ENCODE data around the gene LRRC59. TPM values are rescaled to one million over a fixed set of nuclear protein-coding genes. Genes with fewer than 3 reads are reported as not detected.
"Not testable (repeated sequence)": the region's sequence is repeated elsewhere in the genome, so short reads cannot be mapped to it uniquely, and the experiment has no call there.

Gene LRRC59
- total RNA-seq, 2 donors from 2014 or later = 57.6 to 63.6 TPM

- no peak for ATAC-seq (replicated peaks in 1 of 2)
- Mint-ChIP-seq H3K27me3 (ENCODE audit: low read depth) (no peaks in the 10 kb centered on the region), H3K36me3 (ENCODE audit: insufficient read depth in 2 of 2) (peaks cover 0 to 1% of the 10 kb centered on the region in 2 donors), H3K27ac (no peak overlapping the region), H3K9me3 (no peaks in the 10 kb centered on the region), H3K4me1 (ENCODE audit: low read depth) (peaks cover 46% of the 10 kb centered on the region), H3K4me3 (peak overlapping the region in 1 of 2 donors; percentile 32)
- no peak for DNase-seq
These were observed 48.1 kb downstream of the LRRC59 start for GRCh38 chr17:50349243-50349600.

- H3K4me1 Mint-ChIP-seq (ENCODE audit: low read depth) = peaks cover 46% of the 10 kb centered on the region
These were observed 48.6 kb downstream of the LRRC59 start for GRCh38 chr17:50348522-50349242.

GRCh38 chr17:50347894-50348291 lies 49.4 kb downstream of the LRRC59 start:
- no peak for DNase-seq
- Mint-ChIP-seq H3K36me3 (ENCODE audit: insufficient read depth in 2 of 2) (peaks cover 0 to 1% of the 10 kb centered on the region in 2 donors), H3K4me1 (ENCODE audit: low read depth) (peaks cover 46% of the 10 kb centered on the region), H3K27me3 (ENCODE audit: low read depth) (no peaks in the 10 kb centered on the region), H3K4me3 (peak overlapping the region; percentile 88 to 97), H3K27ac (peak overlapping the region; percentile 66), H3K9me3 (no peaks in the 10 kb centered on the region)
- no peak for ATAC-seq (replicated peaks in 1 of 2)

More at GRCh38 chr17:50348522-50349242, 48.6 kb downstream of the LRRC59 start:
- Mint-ChIP-seq H3K4me3 (peak overlapping the region; percentile 32 to 97), H3K27ac (no peak overlapping the region), H3K9me3 (no peaks in the 10 kb centered on the region), H3K36me3 (ENCODE audit: insufficient read depth in 2 of 2) (peaks cover 0 to 1% of the 10 kb centered on the region in 2 donors), H3K27me3 (ENCODE audit: low read depth) (no peaks in the 10 kb centered on the region)
- no peak for DNase-seq
- ATAC-seq (replicated peaks in 1 of 2) = no peak

DNA sequence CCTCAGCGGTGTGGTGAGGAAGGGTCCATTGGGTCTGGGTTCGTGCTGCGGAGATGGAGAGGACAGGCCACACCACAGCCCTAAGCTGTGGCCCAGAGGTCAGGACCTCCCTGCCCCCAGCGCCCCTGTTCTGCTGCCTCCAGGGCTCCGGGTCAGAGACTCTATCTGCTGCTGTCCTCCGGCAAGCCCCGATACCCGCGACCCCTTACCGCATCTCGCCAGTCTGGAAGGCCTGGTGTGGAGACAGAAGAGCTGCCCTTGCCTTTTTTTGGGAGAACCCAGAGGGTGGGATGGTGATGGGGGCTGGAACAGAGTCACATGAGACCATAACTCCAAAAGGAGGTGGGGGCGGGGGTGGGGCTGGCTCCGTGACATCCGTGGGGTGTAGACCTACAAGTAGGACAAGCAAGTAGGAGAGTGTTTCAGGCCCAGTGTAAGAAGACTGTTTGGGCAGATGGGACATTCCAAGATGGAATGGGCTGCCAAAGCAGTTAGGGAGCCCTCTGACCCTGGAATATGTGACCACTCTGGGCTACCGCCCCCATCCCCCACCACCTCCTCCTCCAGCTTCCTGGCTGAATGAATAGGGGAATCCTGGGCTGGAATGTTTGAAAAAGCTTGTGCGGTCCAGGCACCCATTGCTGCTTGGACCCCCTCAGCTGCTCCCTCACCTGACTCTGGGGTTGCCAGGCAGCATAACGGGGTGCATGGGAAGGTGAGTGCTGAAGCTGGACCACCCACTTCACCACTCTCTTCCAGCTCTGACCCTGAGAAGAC lies 50.0 kb downstream of the LRRC59 start:
- Mint-ChIP-seq H3K27ac (peak overlapping the region; percentile 66), H3K4me3 (peak overlapping the region; percentile 88 to 97), H3K4me1 (ENCODE audit: low read depth) (peaks cover 46% of the 10 kb centered on the region), H3K9me3 (no peaks in the 10 kb centered on the region), H3K27me3 (ENCODE audit: low read depth) (no peaks in the 10 kb centered on the region), H3K36me3 (ENCODE audit: insufficient read depth in 2 of 2) (peaks cover 0 to 1% of the 10 kb centered on the region in 2 donors)
- DNase-seq (no peak), ATAC-seq (replicated peaks in 1 of 2) (no peak)

- Mint-ChIP-seq H3K9me3 (no peaks in the 10 kb centered on the region), H3K4me1 (ENCODE audit: low read depth) (peaks cover 46% of the 10 kb centered on the region), H3K36me3 (ENCODE audit: insufficient read depth in 2 of 2) (peaks cover 0 to 1% of the 10 kb centered on the region in 2 donors), H3K4me3 (peak overlapping the region; percentile 88 to 97), H3K27ac (peak overlapping the region; percentile 96), H3K27me3 (ENCODE audit: low read depth) (no peaks in the 10 kb centered on the region)
- DNase-seq (peak; percentile 65 to 73), ATAC-seq (replicated peaks in 1 of 2) (peak; percentile 75 to 76)
These were observed 50.8 kb downstream of the LRRC59 start for GRCh38 chr17:50346313-50347116.

DNA sequence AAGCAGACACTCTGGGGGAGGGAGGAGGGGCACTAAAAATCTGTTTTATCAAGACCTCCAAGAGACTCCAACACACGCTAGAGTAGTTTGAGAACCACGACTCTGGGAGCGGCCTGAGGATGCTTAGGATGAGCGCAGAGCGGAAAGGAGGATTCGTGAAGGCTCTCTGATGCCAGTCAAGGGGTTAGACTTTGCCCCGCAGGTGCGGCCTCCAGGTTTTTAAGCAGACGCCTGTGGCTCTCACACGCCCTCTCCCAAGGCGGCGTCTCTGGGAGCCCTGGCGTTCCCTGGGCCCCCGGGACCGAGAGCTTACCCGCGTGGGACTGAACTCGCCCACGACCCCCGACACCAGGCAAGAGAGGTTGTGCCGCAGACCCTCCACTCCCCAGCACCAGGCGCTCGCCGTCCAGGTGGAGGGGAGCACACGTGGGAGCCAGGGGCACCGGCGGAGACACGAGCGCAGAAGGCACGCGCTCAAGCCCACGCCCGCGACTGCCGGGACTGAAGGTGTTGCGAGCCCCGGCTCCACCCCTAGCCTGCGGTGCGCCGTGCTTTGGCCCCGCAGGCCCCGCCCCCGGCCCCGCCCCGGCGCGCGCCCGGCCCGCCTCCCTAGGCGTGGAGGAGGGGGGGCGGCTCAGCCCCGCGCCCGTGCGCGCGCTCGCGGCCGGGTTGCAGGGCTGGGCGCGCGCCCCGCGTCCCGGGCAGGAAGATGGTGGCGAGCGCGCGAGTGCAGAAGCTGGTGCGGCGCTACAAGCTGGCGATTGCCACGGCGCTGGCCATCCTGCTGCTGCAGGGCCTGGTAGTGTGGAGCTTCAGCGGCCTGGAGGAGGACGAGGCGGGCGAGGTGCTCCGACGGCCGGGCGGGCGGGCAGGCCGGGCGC lies 51.7 kb downstream of the LRRC59 start, which contains the start of gene XYLT2:
XYLT2 (plus strand) TSS at position 695 of the 881 bp plus-strand sequence; CDS start at position 710, 15 bp downstream.
- H3K4me1 Mint-ChIP-seq (ENCODE audit: low read depth) = peaks cover 41% of the 10 kb centered on the region
- peak within 1 kb of the TSS; percentile 96 for H3K27ac Mint-ChIP-seq
- H3K9me3 Mint-ChIP-seq = no peaks in the 10 kb centered on the region
- ATAC-seq (replicated peaks in 1 of 2) = peak; percentile 90 to 93
- peak; percentile 92 to 95 for DNase-seq
- peaks cover 0 to 1% of the 10 kb centered on the region in 2 donors for H3K36me3 Mint-ChIP-seq (ENCODE audit: insufficient read depth in 2 of 2)
- no peaks in the 10 kb centered on the region for H3K27me3 Mint-ChIP-seq (ENCODE audit: low read depth)
- H3K4me3 Mint-ChIP-seq = peak within 1 kb of the TSS; percentile 88 to 97

DNA sequence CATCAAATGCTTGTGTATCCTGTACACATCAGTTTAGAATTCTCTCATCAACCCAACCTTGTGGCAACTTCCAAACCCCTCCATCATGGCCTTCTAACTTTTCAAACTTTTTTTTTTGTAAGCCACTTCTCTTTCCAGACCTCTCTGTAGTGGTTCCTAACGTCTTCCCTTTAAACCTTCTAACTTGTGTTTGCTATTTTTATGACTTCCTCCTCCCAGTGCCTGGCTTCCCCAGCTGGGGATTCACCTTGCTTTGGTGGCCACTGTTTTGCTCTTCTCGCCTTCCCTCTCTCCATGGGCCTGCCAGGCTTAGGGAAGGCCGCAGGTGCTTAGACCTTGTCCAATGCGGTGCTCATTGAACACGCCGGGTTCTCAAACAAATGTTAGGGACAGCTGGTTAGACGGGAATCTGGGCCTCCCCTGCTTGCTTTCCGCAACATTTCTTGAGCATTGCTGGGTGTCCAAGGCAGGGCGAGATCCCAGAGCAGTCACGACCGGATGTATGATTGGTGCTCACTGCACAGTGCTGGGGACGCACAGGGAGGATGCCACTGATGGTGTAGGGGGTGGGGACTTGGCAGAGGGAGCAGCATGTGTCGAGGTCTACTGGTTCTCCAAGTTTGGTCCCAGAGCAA lies 52.5 kb downstream of the LRRC59 start:
- ATAC-seq (replicated peaks in 1 of 2) (no peak), DNase-seq (no peak)
- peak overlapping the region; percentile 83 to 84 for H3K4me3 Mint-ChIP-seq
- no peaks in the 10 kb centered on the region for H3K27me3 Mint-ChIP-seq (ENCODE audit: low read depth)
- H3K27ac Mint-ChIP-seq = no peak overlapping the region
- peaks cover 0 to 1% of the 10 kb centered on the region in 2 donors for H3K36me3 Mint-ChIP-seq (ENCODE audit: insufficient read depth in 2 of 2)
- H3K4me1 Mint-ChIP-seq (ENCODE audit: low read depth) = peaks cover 37% of the 10 kb centered on the region
- no peaks in the 10 kb centered on the region for H3K9me3 Mint-ChIP-seq

DNA sequence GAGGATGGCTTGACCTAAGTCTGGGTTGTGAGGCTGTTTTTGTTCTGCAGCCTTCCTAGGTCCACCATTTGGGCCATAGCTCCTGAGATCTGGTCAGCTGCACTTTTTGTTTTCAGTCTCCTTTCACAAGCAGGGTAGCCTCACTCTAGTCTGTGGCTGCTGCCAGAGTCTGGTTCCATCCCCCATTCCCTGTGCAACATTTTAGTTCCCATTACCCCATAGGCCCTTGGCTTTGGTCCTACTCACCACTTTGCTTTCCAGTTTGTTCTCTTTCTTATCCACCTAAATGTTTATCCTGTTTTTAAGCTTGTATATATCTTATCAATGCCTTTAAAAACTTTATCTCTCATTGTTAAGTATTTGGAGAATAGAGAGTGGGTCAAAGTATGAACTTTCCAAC lies 57.9 kb downstream of the LRRC59 start:
- no peak overlapping the region for H3K27ac Mint-ChIP-seq
- peaks cover 9% of the 10 kb centered on the region for H3K4me1 Mint-ChIP-seq (ENCODE audit: low read depth)
- DNase-seq (no peak), ATAC-seq (replicated peaks in 1 of 2) (no peak)
- no peak overlapping the region for H3K4me3 Mint-ChIP-seq
- no peaks in the 10 kb centered on the region for H3K27me3 Mint-ChIP-seq (ENCODE audit: low read depth)
- peaks cover 5 to 8% of the 10 kb centered on the region in 2 donors for H3K9me3 Mint-ChIP-seq
- peaks cover 6 to 8% of the 10 kb centered on the region in 2 donors for H3K36me3 Mint-ChIP-seq (ENCODE audit: insufficient read depth in 2 of 2)

DNA sequence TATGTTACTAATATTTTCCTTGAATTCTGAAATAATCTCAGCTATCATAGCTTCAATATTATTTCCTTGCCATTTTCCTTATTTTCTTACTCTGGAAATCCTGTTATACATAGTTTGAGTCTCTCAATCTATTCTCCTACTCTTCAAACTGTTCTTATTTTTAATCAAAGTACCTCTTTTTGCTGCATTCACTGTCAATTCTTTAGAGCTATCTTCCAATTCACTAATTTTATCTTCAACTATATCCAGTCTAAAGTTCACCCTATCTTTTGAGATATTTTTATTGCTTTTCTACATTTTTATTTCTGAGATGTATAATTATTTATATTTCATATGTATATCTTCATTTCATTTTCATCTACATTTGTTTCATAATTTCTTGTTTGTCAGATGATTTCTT lies 58.7 kb downstream of the LRRC59 start:
- Mint-ChIP-seq H3K27me3 (ENCODE audit: low read depth) (peaks cover 5% of the 10 kb centered on the region), H3K4me1 (ENCODE audit: low read depth) (peaks cover 15% of the 10 kb centered on the region), H3K4me3 (no peak overlapping the region), H3K9me3 (peaks cover 5 to 8% of the 10 kb centered on the region in 2 donors), H3K36me3 (ENCODE audit: insufficient read depth in 2 of 2) (peaks cover 6 to 8% of the 10 kb centered on the region in 2 donors), H3K27ac (no peak overlapping the region)
- DNase-seq (no peak), ATAC-seq (replicated peaks in 1 of 2) (no peak)

DNA sequence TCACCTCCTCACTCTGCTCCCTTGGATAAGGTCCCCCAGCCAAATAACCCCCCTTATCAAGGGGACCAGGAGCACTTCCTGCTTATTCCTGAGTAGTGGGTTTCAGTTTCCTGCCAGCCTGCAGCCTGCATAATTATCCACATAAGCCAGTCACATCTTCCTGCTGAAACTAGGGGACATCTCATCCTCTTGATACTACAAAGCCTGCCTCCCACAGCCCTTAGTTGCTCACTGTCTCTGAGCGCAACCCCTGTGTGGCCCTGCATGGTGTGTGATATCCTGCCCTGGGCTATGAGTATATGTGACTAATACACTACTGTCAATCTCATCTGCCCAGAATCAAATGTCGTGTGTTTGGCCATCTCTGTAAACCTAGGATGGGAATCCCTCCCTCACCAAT lies 59.4 kb downstream of the LRRC59 start:
- ATAC-seq (replicated peaks in 1 of 2) = peak; percentile 71 to 94
- Mint-ChIP-seq H3K36me3 (ENCODE audit: insufficient read depth in 2 of 2) (peaks cover 6 to 8% of the 10 kb centered on the region in 2 donors), H3K4me1 (ENCODE audit: low read depth) (peaks cover 20% of the 10 kb centered on the region), H3K27ac (no peak overlapping the region), H3K27me3 (ENCODE audit: low read depth) (peaks cover 7% of the 10 kb centered on the region), H3K4me3 (no peak overlapping the region), H3K9me3 (peaks cover 5 to 8% of the 10 kb centered on the region in 2 donors)
- no peak for DNase-seq

DNA sequence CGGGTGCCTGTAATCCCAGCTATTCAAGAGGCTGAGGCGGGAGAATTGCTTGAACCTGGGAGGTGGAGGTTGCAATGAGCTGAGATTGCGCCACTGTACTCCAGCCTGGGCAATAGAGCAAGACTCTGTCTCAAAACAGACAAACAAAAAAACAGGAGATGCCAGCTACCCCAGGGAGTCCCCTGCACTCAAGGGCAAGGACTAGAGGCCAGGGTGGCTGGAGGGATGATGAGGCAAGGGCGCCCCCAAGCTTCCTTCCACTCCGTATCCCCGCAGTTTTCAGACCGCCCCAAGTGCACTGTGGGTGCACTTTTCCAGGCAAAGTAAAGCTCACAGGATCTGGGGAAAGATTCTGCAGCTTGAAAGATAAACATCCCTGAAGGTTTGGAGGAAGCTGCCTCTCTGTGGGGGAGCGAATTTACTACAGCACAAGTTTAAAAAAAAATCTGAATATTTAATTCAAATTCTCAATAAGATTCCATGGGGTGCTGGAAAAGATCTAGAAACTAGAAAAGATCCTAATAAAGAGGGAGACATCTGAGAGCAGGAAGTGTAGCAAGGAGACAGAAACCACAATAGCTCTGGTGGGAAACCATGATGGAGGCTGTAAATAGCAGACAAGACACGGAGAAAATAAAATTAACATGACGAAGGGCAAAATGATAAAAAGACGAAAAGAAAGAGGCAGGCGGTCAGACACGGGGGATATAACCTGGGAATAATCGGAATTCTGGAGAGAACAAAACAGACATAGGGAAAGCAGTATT lies 63.8 kb downstream of the LRRC59 start:
- H3K27ac Mint-ChIP-seq = peak overlapping the region; percentile 84
- DNase-seq = not testable (repeated sequence)
- peak overlapping the region; percentile 3 to 27 for H3K4me3 Mint-ChIP-seq

More for the DNA sequence above, 63.8 kb downstream of the LRRC59 start:
- not testable (repeated sequence) for H3K27me3 Mint-ChIP-seq (ENCODE audit: low read depth); ATAC-seq (replicated peaks in 1 of 2); H3K36me3 Mint-ChIP-seq (ENCODE audit: insufficient read depth in 2 of 2); H3K9me3 Mint-ChIP-seq
- H3K4me1 Mint-ChIP-seq (ENCODE audit: low read depth) = peaks cover 43% of the 10 kb centered on the region

Measured in activated T-cell treated with anti-CD3 and anti-CD28 coated beads, Interleukin-2, amount 50 U/mL, for 72 hours (primary cell).